OCI-LY3 (cell line): ENCODE data around the gene CTNNBL1.

Source experiments
- EZH2phosphoT487 ChIP-seq: fragments of 200-600 bp; shearing (Covaris generic); IDR thresholded peaks from 2 replicates; pipeline ENCODE4 v1.6.1; 2018; ENCODE audit warnings: antibody characterized with exemption, mixed run types, low read depth
- TF ChIP-seq, protein P1 (sequence below): fragments of 200-600, 300-600 bp; sonication (generic); IDR thresholded peaks from 2 replicates; pipeline ENCODE4 v1.5.1; 2014; ENCODE audit warnings: antibody characterized with exemption, low read length, low read depth

GRCh38 chr20:37735541-37735940, 41.7 kb downstream of the CTNNBL1 start:
- TF ChIP-seq, protein P1, sequence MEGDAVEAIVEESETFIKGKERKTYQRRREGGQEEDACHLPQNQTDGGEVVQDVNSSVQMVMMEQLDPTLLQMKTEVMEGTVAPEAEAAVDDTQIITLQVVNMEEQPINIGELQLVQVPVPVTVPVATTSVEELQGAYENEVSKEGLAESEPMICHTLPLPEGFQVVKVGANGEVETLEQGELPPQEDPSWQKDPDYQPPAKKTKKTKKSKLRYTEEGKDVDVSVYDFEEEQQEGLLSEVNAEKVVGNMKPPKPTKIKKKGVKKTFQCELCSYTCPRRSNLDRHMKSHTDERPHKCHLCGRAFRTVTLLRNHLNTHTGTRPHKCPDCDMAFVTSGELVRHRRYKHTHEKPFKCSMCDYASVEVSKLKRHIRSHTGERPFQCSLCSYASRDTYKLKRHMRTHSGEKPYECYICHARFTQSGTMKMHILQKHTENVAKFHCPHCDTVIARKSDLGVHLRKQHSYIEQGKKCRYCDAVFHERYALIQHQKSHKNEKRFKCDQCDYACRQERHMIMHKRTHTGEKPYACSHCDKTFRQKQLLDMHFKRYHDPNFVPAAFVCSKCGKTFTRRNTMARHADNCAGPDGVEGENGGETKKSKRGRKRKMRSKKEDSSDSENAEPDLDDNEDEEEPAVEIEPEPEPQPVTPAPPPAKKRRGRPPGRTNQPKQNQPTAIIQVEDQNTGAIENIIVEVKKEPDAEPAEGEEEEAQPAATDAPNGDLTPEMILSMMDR = no peak
- TF ChIP-seq EZH2phosphoT487 = no peak
